Mesodermal cell (in vitro differentiated cells): Measurements from ENCODE around the gene PYGO2.

Source experiments
- H3K27ac ChIP-seq: 2 replicates; pipeline ENCODE4 v1.7.0; 2013; ENCODE audit warnings: mild to moderate bottlenecking, low read depth, low read length, moderate library complexity; ENCODE audit not compliant: severe bottlenecking
- H3K36me3 ChIP-seq: 2 replicates; pipeline ENCODE4 v1.7.1; 2013; ENCODE audit warnings: mild to moderate bottlenecking, low read length, moderate library complexity; ENCODE audit not compliant: control insufficient read depth, insufficient read depth
- H3K4me1 ChIP-seq: one replicate; pipeline ENCODE4 v1.7.1; 2013; ENCODE audit warnings: mild to moderate bottlenecking, low read length; ENCODE audit not compliant: insufficient read depth, control insufficient read depth, poor library complexity, severe bottlenecking
- H3K4me3 ChIP-seq: 2 replicates; pipeline ENCODE4 v1.7.0; 2013; ENCODE audit warnings: low read length, control low read depth, mild to moderate bottlenecking; ENCODE audit not compliant: insufficient read depth, poor library complexity, severe bottlenecking; ENCODE audit errors: extremely low read depth
- H3K9me3 ChIP-seq: 2 replicates; pipeline ENCODE4 v1.7.1; 2013; ENCODE audit warnings: mild to moderate bottlenecking, low read length, moderate library complexity; ENCODE audit not compliant: control insufficient read depth
- whole genome bisulfite sequencing, 2 experiments: methylation state at CpG; one replicate each; pipeline ENCODE4 v1.1.5; 2013; ENCODE audit warnings: missing lambda C conversion rate in 2 of 2; ENCODE audit not compliant: insufficient coverage in 2 of 2; 5-methylcytosine and 5-hydroxymethylcytosine counted together

The PYGO2 gene

GRCh38 chr1:154969246-154969645, 7.7 kb upstream of the PYGO2 start:
- Histone ChIP-seq H3K36me3 (peaks cover 56% of the 10 kb centered on the region), H3K9me3 (no peaks in the 10 kb centered on the region), H3K4me1 (peaks cover 20% of the 10 kb centered on the region), H3K27ac (no peak overlapping the region), H3K4me3 (peak overlapping the region; percentile 69)
- 22% methylated on average over 3 of the region's 5 CpGs; no CpG with 5 or more reads in 1 of the 2 experiments for WGBS, 2 experiments

GRCh38 chr1:154968731-154969130, 7.1 kb upstream of the PYGO2 start:
- no CpG with 5 or more reads among the region's 3 CpGs for WGBS, 2 experiments
- Histone ChIP-seq H3K27ac (no peak overlapping the region), H3K4me1 (peaks cover 23% of the 10 kb centered on the region), H3K36me3 (peaks cover 61% of the 10 kb centered on the region), H3K4me3 (peak overlapping the region; percentile 69), H3K9me3 (no peaks in the 10 kb centered on the region)

- H3K4me3 ChIP-seq, result no peak overlapping the region
- peaks cover 36% of the 10 kb centered on the region for H3K4me1 ChIP-seq
- peaks cover 73% of the 10 kb centered on the region for H3K36me3 ChIP-seq
- H3K27ac ChIP-seq, result no peak overlapping the region
- 96 to 97% methylated on average over 3 to 4 of the region's 5 CpGs for WGBS, 2 experiments
- no peaks in the 10 kb centered on the region for H3K9me3 ChIP-seq
These were observed 5.9 kb upstream of the PYGO2 start for GRCh38 chr1:154967331-154967950.

- Histone ChIP-seq H3K27ac (no peak overlapping the region), H3K9me3 (no peaks in the 10 kb centered on the region), H3K4me3 (no peak overlapping the region), H3K36me3 (peaks cover 75% of the 10 kb centered on the region), H3K4me1 (peaks cover 30% of the 10 kb centered on the region)
- no CpG with 5 or more reads among the region's 7 CpGs for WGBS, 2 experiments
These were observed 4.5 kb upstream of the PYGO2 start for GRCh38 chr1:154966111-154966510.

GRCh38 chr1:154964359-154964758, 2.8 kb upstream of the PYGO2 start:
- Histone ChIP-seq H3K4me1 (peaks cover 34% of the 10 kb centered on the region), H3K36me3 (peaks cover 76% of the 10 kb centered on the region), H3K27ac (no peak overlapping the region), H3K9me3 (no peaks in the 10 kb centered on the region), H3K4me3 (no peak overlapping the region)
- WGBS, 2 experiments, result 90 to 95% methylated on average over 3 to 5 of the region's 6 CpGs

- Histone ChIP-seq H3K4me1 (peaks cover 34% of the 10 kb centered on the region), H3K36me3 (peaks cover 76% of the 10 kb centered on the region), H3K27ac (no peak overlapping the region), H3K9me3 (no peaks in the 10 kb centered on the region), H3K4me3 (no peak overlapping the region)
- whole genome bisulfite sequencing, 2 experiments, result 94 to 98% methylated on average over 6 to 7 of the region's 8 CpGs
These were observed 2.1 kb upstream of the PYGO2 start for GRCh38 chr1:154963643-154964042.

- H3K4me1 ChIP-seq, result peaks cover 30% of the 10 kb centered on the region
- peak overlapping the region; percentile 88 for H3K27ac ChIP-seq
- 75 to 86% methylated on average over 4 to 5 of the region's 6 CpGs for WGBS, 2 experiments
- peaks cover 76% of the 10 kb centered on the region for H3K36me3 ChIP-seq
- H3K9me3 ChIP-seq, result no peaks in the 10 kb centered on the region
- no peak overlapping the region for H3K4me3 ChIP-seq
These were observed 1.3 kb upstream of the PYGO2 start for GRCh38 chr1:154962795-154963330.

- WGBS, 2 experiments, result 21 to 34% methylated on average over 12 to 17 of the region's 25 CpGs
- peaks cover 32% of the 10 kb centered on the region for H3K4me1 ChIP-seq
- H3K36me3 ChIP-seq, result peaks cover 74% of the 10 kb centered on the region
- peak overlapping the region; percentile 88 for H3K27ac ChIP-seq
- peak overlapping the region; percentile 80 for H3K4me3 ChIP-seq
- H3K9me3 ChIP-seq, result no peaks in the 10 kb centered on the region
These were observed 671 bp upstream of the PYGO2 start for GRCh38 chr1:154962156-154962749.

- Histone ChIP-seq H3K36me3 (peaks cover 57% of the 10 kb centered on the region), H3K4me1 (peaks cover 39% of the 10 kb centered on the region), H3K27ac (no peak overlapping the region), H3K9me3 (no peaks in the 10 kb centered on the region), H3K4me3 (peak overlapping the region; percentile 80)
- 81 to 86% methylated on average over 5 to 7 of the region's 10 CpGs for WGBS, 2 experiments
These were observed 991 bp downstream of the PYGO2 start for GRCh38 chr1:154960446-154961136.

GRCh38 chr1:154959426-154959780, 2.2 kb downstream of the PYGO2 start:
- WGBS, 2 experiments, result 95 to 100% methylated on average over 4 to 5 of the region's 7 CpGs
- peaks cover 50% of the 10 kb centered on the region for H3K4me1 ChIP-seq
- peaks cover 45% of the 10 kb centered on the region for H3K36me3 ChIP-seq
- H3K27ac ChIP-seq, result no peak overlapping the region
- no peak overlapping the region for H3K4me3 ChIP-seq
- no peaks in the 10 kb centered on the region for H3K9me3 ChIP-seq
